SK-N-MC (cell line): Measurements from ENCODE around the gene CNTFR.

Experiments used
- EZH2 ChIP-seq: fragments of 200-600 bp; sonication (generic); IDR thresholded peaks from one replicate; pipeline ENCODE4 v1.6.1; 2017; ENCODE audit warnings: antibody characterized with exemption
- FOXP2 ChIP-seq: optimal IDR thresholded peaks from 2 replicates; pipeline ENCODE3; 2011; ENCODE audit warnings: mild to moderate bottlenecking, moderate library complexity; ENCODE audit not compliant: insufficient read depth; ENCODE audit errors: extremely low read length, control extremely low read depth
- POLR2AphosphoS5 ChIP-seq: IDR thresholded peaks from 2 replicates; pipeline ENCODE4 v1.6.1; 2012; ENCODE audit warnings: mild to moderate bottlenecking, low read depth, low read length, borderline replicate concordance

DNA sequence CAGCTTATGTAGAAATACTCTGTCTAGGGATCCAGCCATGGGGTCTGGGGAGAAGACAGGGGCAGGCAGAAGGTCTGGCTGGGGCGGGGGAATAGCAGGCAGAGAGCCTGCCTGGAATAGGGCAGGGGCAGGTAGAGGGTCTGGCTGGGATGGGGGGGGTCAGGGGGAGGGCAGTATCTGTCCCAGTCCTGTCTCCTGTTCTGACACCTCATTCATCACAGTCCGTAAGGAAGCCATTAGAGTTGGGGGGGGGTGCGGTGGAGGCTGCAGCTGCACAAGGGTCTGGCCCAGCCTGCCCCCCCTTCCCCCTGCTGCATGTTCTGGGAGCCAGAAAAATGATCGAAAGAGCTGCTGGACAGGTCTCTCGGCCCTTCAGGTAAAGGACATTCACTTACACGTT, 32.6 kb downstream of the CNTFR start:
- TF ChIP-seq POLR2AphosphoS5 (no peak), EZH2 (no peak), FOXP2 (no peak)
